HEK293T (cell line): ENCODE measurements around the gene PCDHGC4.

Source experiments
- CTCF ChIA-PET: fragments of 350-600 bp; formaldehyde crosslinking; extraction: SDS; loops from one replicate; lab custom pipeline; 2021; ENCODE audit warnings: antibody characterized with exemption, inconsistent platforms; lab: Yijun Ruan, JAX
- POLR2A ChIA-PET: fragments of 350-600 bp; formaldehyde crosslinking; extraction: SDS; loops from one replicate; lab custom pipeline; 2020; ENCODE audit warnings: antibody characterized with exemption, inconsistent platforms; lab: Yijun Ruan, JAX
- DNase-seq: peaks from one replicate; pipeline ENCODE4 v3.0.0; 2012; ENCODE audit warnings: mixed read lengths; ENCODE audit errors: extremely low spot score
- ARNT ChIP-seq: fragments of 450-650 bp; IDR thresholded peaks from 2 replicates; pipeline ENCODE4 v1.6.1; 2017; ENCODE audit warnings: mild to moderate bottlenecking
- BHLHE40 ChIP-seq: fragments of 450-650 bp; IDR thresholded peaks from 2 replicates; pipeline ENCODE4 v1.6.1; 2016; ENCODE audit warnings: mild to moderate bottlenecking, moderate library complexity, borderline replicate concordance
- CTBP1 ChIP-seq: fragments of 450-650 bp; IDR thresholded peaks from 2 replicates; pipeline ENCODE4 v1.6.1; 2016; ENCODE audit warnings: borderline replicate concordance
- ELF4 ChIP-seq: fragments of 450-650 bp; IDR thresholded peaks from 2 replicates; pipeline ENCODE4 v1.6.1; 2017; ENCODE audit warnings: antibody characterized with exemption
- FOXA1 ChIP-seq: fragments of 450-650 bp; IDR thresholded peaks from 2 replicates; pipeline ENCODE4 v1.6.1; 2016; ENCODE audit warnings: mild to moderate bottlenecking
- FOXK2 ChIP-seq: fragments of 450-650 bp; IDR thresholded peaks from 2 replicates; pipeline ENCODE4 v1.6.1; 2016; ENCODE audit warnings: mild to moderate bottlenecking
- FOXM1 ChIP-seq: fragments of 450-650 bp; IDR thresholded peaks from 2 replicates; pipeline ENCODE4 v1.6.1; 2017; ENCODE audit warnings: mild to moderate bottlenecking, borderline replicate concordance
- HDGF ChIP-seq: fragments of 450-650 bp; IDR thresholded peaks from 2 replicates; pipeline ENCODE4 v1.6.1; 2017; ENCODE audit warnings: antibody characterized with exemption, borderline replicate concordance
- L3MBTL2 ChIP-seq: fragments of 450-650 bp; conservative IDR thresholded peaks from 2 replicates; pipeline ENCODE4 v1.6.1; 2016; ENCODE audit warnings: mild to moderate bottlenecking
- LEF1 ChIP-seq: fragments of 450-650 bp; IDR thresholded peaks from 2 replicates; pipeline ENCODE4 v1.6.1; 2017; ENCODE audit warnings: mild to moderate bottlenecking, borderline replicate concordance
- NFRKB ChIP-seq: fragments of 450-650 bp; IDR thresholded peaks from 2 replicates; pipeline ENCODE4 v1.6.1; 2016; ENCODE audit warnings: mild to moderate bottlenecking, moderate library complexity
- SP1 ChIP-seq: fragments of 450-650 bp; IDR thresholded peaks from 2 replicates; pipeline ENCODE4 v1.6.1; 2017
- SUZ12 ChIP-seq: fragments of 450-650 bp; IDR thresholded peaks from 2 replicates; pipeline ENCODE4 v1.6.1; 2016; ENCODE audit warnings: mild to moderate bottlenecking
- TARDBP ChIP-seq: fragments of 450-650 bp; IDR thresholded peaks from 2 replicates; pipeline ENCODE4 v1.6.1; 2016
- ZNF384 ChIP-seq: fragments of 450-650 bp; IDR thresholded peaks from 2 replicates; pipeline ENCODE4 v1.6.1; 2016
- TF ChIP-seq, protein P1 (sequence below): fragments of 450-650 bp; IDR thresholded peaks from 2 replicates; pipeline ENCODE4 v1.6.1; 2016

Gene PCDHGC4

GRCh38 chr5:141534492-141535213 is 49.8 kb downstream of the PCDHGC4 start:
- ChIA-PET CTCF (interaction anchor here (0.6 to 1.7 kb wide), 4 partner anchors 10 to 114 kb away, joined by 3 to 4 read pairs (median 4); partner anchors contain the start of gene PCDHGA11), POLR2A (no interaction called here)

More at GRCh38 chr5:141534492-141535213, 49.8 kb downstream of the PCDHGC4 start:
- DNase-seq: no peak
- TF ChIP-seq FOXA1 (no peak), ELF4 (no peak), TARDBP (no peak), ZNF384 (no peak), FOXK2 (no peak), SP1 (no peak), FOXM1 (no peak), NFRKB (no peak), HDGF (no peak), CTBP1 (no peak), ARNT (no peak), L3MBTL2 (no peak), BHLHE40 (no peak), LEF1 (no peak), SUZ12 (no peak)
- TF ChIP-seq, protein P1, sequence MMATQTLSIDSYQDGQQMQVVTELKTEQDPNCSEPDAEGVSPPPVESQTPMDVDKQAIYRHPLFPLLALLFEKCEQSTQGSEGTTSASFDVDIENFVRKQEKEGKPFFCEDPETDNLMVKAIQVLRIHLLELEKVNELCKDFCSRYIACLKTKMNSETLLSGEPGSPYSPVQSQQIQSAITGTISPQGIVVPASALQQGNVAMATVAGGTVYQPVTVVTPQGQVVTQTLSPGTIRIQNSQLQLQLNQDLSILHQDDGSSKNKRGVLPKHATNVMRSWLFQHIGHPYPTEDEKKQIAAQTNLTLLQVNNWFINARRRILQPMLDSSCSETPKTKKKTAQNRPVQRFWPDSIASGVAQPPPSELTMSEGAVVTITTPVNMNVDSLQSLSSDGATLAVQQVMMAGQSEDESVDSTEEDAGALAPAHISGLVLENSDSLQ: no peak
